Mammary epithelial cell (primary cell): ENCODE measurements around the gene PIGR.

Source experiments
- EZH2 ChIP-seq: IDR thresholded peaks from 2 replicates; pipeline ENCODE4 v1.6.1; 2012; ENCODE audit warnings: low read length, inconsistent platforms, borderline replicate concordance
- TF ChIP-seq, protein P1 (sequence below), 2 donors: IDR thresholded peaks in 1 of 2; conservative IDR thresholded peaks in 1 of 2; 2 replicates each; pipeline ENCODE4 v1.5.1; 2011 to 2012; ENCODE audit warnings: inconsistent platforms in 2 of 2, low read length in 2 of 2, mild to moderate bottlenecking in 2 of 2, control low read depth in 1 of 2, low read depth in 1 of 2; ENCODE audit not compliant: insufficient read depth in 1 of 2; ENCODE audit errors: extremely low read depth in 1 of 2

DNA sequence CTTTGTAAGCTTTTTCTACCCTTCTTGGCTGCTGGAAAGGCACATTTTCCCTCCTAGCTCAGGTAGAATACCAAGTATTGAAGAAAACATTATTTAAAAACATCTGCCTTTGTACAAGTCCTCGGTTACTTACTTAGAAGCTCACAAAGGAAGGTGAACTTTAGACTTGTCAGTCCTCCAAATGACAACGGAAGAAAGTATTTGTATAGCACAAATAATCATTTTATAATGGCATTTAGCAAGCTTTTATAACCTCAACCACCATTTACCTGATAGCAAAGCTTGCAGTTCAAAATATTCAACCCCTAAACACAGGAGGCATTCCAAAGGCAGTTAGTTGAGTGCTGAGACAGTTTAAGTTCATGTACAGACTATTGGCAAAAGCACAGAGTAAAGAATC is 26.5 kb upstream of the PIGR start:
- TF ChIP-seq, protein P1, sequence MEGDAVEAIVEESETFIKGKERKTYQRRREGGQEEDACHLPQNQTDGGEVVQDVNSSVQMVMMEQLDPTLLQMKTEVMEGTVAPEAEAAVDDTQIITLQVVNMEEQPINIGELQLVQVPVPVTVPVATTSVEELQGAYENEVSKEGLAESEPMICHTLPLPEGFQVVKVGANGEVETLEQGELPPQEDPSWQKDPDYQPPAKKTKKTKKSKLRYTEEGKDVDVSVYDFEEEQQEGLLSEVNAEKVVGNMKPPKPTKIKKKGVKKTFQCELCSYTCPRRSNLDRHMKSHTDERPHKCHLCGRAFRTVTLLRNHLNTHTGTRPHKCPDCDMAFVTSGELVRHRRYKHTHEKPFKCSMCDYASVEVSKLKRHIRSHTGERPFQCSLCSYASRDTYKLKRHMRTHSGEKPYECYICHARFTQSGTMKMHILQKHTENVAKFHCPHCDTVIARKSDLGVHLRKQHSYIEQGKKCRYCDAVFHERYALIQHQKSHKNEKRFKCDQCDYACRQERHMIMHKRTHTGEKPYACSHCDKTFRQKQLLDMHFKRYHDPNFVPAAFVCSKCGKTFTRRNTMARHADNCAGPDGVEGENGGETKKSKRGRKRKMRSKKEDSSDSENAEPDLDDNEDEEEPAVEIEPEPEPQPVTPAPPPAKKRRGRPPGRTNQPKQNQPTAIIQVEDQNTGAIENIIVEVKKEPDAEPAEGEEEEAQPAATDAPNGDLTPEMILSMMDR (conservative IDR thresholded peaks at IDR 0.05 in 1 of 2, IDR thresholded peaks at IDR 0.05 in 1 of 2; ENCODE audit: extremely low read depth in 1 of 2, insufficient read depth in 1 of 2, low read depth in 1 of 2, low read length in 2 of 2): no peak
- no peak for TF ChIP-seq EZH2
